K562 (cell line): Measurements from ENCODE around the gene TRPC4AP.
"Not testable (repeated sequence)": the region's sequence is repeated elsewhere in the genome, so short reads cannot be mapped to it uniquely, and the experiment has no call there.

Source experiments
- LEF1 ChIP-seq: fragments of 450-650 bp; IDR thresholded peaks from 2 replicates; pipeline ENCODE4 v1.6.1; 2016; ENCODE audit warnings: mild to moderate bottlenecking
- NFYB ChIP-seq: IDR thresholded peaks from 2 replicates; pipeline ENCODE4 v1.6.1; 2011; ENCODE audit warnings: mild to moderate bottlenecking, moderate library complexity; ENCODE audit not compliant: insufficient read length; ENCODE audit errors: extremely low read depth
- NR2C2 ChIP-seq, 2 experiments: fragments of 200-800 bp in 1 of 2; sonication (Bioruptor generic) in 1 of 2; sonication (generic) in 1 of 2; formaldehyde crosslinking in 1 of 2; IDR thresholded peaks; 2 replicates each; pipeline versions ENCODE4 v1.6.1 to v1.8.0; 2016 to 2022; ENCODE audit warnings: mild to moderate bottlenecking in 1 of 2, missing compliant biosample characterization in 1 of 2, missing genetic modification characterization in 1 of 2, missing genetic modification reagents in 1 of 2
- POLR2A ChIP-seq: fragments of 450-650 bp; conservative IDR thresholded peaks from 2 replicates; pipeline ENCODE4 v1.6.1; 2016
- POLR2AphosphoS5 ChIP-seq: IDR thresholded peaks from 2 replicates; pipeline ENCODE4 v1.6.1; 2011; ENCODE audit warnings: mild to moderate bottlenecking, low read depth, low read length, moderate library complexity; ENCODE audit not compliant: control insufficient read depth, insufficient read depth
- PTTG1 ChIP-seq: fragments of 450-650 bp; IDR thresholded peaks from 2 replicates; pipeline ENCODE4 v1.6.1; 2016; ENCODE audit warnings: low read depth, mild to moderate bottlenecking, missing genetic modification characterization, missing compliant biosample characterization
- RUNX1 ChIP-seq: sonication (generic); IDR thresholded peaks from 2 replicates; pipeline ENCODE4 v1.6.1; 2016; ENCODE audit warnings: antibody characterized with exemption, low read depth
- SIN3A ChIP-seq, 2 experiments: fragments of 150-350 bp in 1 of 2; IDR thresholded peaks; 2 replicates each; pipeline ENCODE4 v1.6.1; 2011 to 2016; ENCODE audit warnings: borderline replicate concordance in 2 of 2, low read depth in 2 of 2, low read length in 2 of 2, mild to moderate bottlenecking in 2 of 2, moderate library complexity in 2 of 2; ENCODE audit not compliant: control insufficient read depth in 1 of 2
- SOX6 ChIP-seq: fragments of 450-650 bp; IDR thresholded peaks from 2 replicates; pipeline ENCODE4 v1.6.1; 2014; ENCODE audit warnings: mild to moderate bottlenecking
- SP1 ChIP-seq: sonication (generic); formaldehyde crosslinking; IDR thresholded peaks from 2 replicates; pipeline ENCODE4 v1.8.1; 2022; ENCODE audit warnings: mild to moderate bottlenecking, missing genetic modification reagents
- ZFX ChIP-seq: sonication (generic); formaldehyde crosslinking; IDR thresholded peaks from 2 replicates; pipeline ENCODE4 v1.8.0; 2022; ENCODE audit warnings: mild to moderate bottlenecking, missing genetic modification reagents, moderate library complexity
- TF ChIP-seq, protein P1 (sequence below), 3 experiments: IDR thresholded peaks in 2 of 3; conservative IDR thresholded peaks in 1 of 3; 2 replicates each; pipeline ENCODE4 v1.5.1; 2011 to 2012; ENCODE audit warnings: low read length in 3 of 3, mild to moderate bottlenecking in 3 of 3, control low read depth in 2 of 3, improper control_type of control experiment in 1 of 3, inconsistent platforms in 1 of 3, low read depth in 1 of 3, mixed read lengths in 1 of 3, moderate library complexity in 1 of 3; ENCODE audit not compliant: insufficient read depth in 2 of 3
- TF ChIP-seq, protein P2 (sequence below): fragments of 250-450 bp; sonication (Bioruptor Pico); IDR thresholded peaks from 2 replicates; pipeline ENCODE4 v1.5.0; 2020; ENCODE audit warnings: mild to moderate bottlenecking

DNA sequence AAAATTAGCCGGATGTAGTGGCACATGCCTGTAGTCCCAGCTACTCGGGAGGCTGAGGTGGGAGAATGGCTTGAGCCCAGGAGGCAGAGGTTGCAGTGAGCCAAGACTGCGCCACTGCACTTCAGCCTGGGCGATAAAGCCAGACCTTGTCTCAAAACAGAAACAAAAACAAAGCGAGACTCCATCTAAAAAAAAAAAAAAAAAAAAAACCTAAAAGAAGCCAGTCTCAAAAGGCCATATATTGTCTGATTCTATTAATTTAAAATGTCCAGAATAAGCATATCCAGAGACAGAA lies 12.3 kb downstream of the TRPC4AP start:
- not testable (repeated sequence) for TF ChIP-seq SIN3A (IDR thresholded peaks at IDR 0.05; ENCODE audit: borderline replicate concordance in 2 of 2, control insufficient read depth in 1 of 2, low read depth in 2 of 2, low read length in 2 of 2); SP1 (CRISPR knock-in tag); LEF1; PTTG1 (tag); ZFX; RUNX1; NFYB; SOX6; NR2C2 (CRISPR knock-in tag; IDR thresholded peaks at IDR 0.05); NR2C2 (tag; IDR thresholded peaks at IDR 0.05); POLR2AphosphoS5; POLR2A
- TF ChIP-seq, protein P1, sequence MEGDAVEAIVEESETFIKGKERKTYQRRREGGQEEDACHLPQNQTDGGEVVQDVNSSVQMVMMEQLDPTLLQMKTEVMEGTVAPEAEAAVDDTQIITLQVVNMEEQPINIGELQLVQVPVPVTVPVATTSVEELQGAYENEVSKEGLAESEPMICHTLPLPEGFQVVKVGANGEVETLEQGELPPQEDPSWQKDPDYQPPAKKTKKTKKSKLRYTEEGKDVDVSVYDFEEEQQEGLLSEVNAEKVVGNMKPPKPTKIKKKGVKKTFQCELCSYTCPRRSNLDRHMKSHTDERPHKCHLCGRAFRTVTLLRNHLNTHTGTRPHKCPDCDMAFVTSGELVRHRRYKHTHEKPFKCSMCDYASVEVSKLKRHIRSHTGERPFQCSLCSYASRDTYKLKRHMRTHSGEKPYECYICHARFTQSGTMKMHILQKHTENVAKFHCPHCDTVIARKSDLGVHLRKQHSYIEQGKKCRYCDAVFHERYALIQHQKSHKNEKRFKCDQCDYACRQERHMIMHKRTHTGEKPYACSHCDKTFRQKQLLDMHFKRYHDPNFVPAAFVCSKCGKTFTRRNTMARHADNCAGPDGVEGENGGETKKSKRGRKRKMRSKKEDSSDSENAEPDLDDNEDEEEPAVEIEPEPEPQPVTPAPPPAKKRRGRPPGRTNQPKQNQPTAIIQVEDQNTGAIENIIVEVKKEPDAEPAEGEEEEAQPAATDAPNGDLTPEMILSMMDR (IDR thresholded peaks at IDR 0.05 in 2 of 3, conservative IDR thresholded peaks at IDR 0.05 in 1 of 3; ENCODE audit: insufficient read depth in 2 of 3, low read depth in 1 of 3, low read length in 3 of 3) = not testable (repeated sequence)
- TF ChIP-seq, protein P2, sequence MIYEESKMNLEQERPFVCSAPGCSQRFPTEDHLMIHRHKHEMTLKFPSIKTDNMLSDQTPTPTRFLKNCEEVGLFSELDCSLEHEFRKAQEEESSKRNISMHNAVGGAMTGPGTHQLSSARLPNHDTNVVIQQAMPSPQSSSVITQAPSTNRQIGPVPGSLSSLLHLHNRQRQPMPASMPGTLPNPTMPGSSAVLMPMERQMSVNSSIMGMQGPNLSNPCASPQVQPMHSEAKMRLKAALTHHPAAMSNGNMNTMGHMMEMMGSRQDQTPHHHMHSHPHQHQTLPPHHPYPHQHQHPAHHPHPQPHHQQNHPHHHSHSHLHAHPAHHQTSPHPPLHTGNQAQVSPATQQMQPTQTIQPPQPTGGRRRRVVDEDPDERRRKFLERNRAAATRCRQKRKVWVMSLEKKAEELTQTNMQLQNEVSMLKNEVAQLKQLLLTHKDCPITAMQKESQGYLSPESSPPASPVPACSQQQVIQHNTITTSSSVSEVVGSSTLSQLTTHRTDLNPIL (CRISPR knock-in tag) = not testable (repeated sequence)
